ENCODE results near the gene STK24.
A peak's percentile ranks its signal among the peaks of the same experiment; 100 is the strongest.

Gene STK24

GRCh38 chr13:98508280-98508679 is 68.6 kb downstream of the STK24 start:
- DNase-seq = peak; percentile 19

- peak; percentile 90 for DNase-seq
Measured at GRCh38 chr13:98507282-98507797, 69.6 kb downstream of the STK24 start.

DNA sequence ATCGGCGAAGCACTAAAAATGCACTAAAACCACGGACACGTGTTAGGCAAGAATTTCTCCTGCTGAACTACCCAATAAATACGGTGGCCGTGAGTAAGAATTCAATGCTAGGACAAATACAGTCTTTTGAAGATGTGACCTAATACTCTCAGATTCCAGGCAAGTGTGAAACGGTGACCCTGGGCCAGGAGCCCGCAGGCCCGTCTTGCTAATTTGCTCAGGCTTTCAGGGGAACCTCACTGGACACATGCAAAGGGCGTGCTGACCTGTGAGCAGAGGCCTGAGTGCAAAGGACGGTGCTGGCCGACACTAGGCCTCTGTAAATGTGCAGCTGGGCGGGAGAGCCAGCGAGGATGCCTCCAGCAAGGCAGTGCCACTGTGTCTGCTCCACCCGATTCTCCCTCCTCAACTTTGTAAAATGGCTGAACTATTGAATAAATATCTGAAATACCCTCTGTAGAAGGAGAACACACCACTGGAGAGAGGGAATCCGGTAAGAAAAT is 70.1 kb downstream of the STK24 start:
- DNase-seq = no peak

- DNase-seq = no peak
Measured at GRCh38 chr13:98506322-98506721, 70.6 kb downstream of the STK24 start.

DNA sequence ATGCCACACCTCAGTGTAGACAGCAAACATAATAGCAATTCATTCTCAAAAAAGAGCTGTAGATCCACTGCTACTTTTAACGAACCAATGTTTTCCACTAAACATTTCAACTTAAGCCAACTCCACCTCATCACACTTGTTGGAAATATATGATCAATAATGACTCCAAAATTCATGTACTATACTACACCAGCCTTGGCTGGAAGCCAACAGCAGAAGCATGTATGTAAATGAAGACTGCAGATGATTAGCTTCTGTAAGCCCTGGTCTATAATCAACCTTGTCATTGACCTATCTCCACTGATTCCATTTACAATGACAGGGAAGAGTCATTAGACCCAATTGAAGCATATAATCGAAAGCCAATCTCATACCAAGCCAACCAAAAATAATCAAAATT is 71.7 kb downstream of the STK24 start:
- no peak for DNase-seq

DNA sequence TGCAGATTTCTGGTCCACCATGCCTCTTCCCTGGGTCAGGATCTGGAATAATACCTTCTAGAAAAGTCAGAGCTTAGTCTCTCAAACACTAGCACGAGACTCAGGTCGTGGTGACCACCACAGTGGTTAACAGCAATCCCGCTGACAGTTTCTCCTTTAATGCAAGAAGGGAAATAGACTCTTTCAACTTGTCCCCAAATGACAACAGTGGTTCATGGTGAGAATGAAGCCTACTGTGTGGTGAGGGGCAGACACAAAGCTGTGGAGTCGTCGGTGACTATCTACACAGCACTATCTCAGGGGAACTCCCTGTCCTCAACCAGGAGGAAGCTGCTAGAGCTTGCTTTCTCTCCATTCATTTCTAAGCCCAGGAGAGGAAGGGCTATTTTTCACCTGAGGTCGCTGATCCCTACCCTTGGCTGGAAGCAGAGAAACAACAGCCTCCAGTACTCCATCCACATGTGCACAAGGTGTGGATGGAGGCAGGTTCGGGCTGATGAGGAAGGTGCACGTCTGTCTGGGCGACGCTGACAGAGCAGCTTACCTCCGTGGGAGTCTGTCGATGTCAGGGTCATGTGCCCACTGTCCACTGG is 72.4 kb downstream of the STK24 start:
- no peak for DNase-seq

DNA sequence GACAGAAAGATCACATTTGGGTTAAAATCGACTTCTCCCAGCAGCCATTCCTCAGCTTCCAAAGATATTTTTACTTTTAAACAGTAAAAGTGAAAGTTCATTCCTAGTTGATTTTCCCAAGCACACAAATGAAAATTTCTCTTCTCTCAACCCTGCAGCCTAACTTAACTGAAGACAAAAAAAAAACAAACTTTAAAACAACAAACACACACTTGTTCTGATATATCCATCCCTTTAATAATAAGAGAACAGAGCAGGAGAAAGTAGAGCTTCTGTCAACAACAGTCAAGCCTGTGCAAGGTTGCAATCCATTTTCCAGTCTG is 72.9 kb downstream of the STK24 start:
- no peak for DNase-seq

GRCh38 chr13:98503175-98504028 is 73.5 kb downstream of the STK24 start:
- DNase-seq = no peak

- DNase-seq = no peak
Measured at GRCh38 chr13:98500963-98501421, 75.9 kb downstream of the STK24 start.

GRCh38 chr13:98496966-98497365 is 79.9 kb downstream of the STK24 start:
- DNase-seq = no peak

DNA sequence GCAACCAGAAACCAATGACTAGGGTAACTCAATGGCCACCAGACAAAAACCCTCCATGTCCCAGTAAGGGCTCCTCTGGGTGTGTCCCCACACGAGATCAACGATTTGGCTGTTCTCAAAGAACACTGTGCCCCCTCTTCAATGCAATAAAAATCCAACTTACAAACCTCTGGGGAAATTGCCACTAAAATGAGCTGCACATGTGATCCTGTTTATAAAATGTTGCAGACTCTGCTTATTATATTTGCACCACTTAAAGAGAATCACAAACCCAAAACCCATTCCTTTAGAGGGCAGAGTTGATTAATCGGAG is 80.5 kb downstream of the STK24 start:
- no peak for DNase-seq

DNA sequence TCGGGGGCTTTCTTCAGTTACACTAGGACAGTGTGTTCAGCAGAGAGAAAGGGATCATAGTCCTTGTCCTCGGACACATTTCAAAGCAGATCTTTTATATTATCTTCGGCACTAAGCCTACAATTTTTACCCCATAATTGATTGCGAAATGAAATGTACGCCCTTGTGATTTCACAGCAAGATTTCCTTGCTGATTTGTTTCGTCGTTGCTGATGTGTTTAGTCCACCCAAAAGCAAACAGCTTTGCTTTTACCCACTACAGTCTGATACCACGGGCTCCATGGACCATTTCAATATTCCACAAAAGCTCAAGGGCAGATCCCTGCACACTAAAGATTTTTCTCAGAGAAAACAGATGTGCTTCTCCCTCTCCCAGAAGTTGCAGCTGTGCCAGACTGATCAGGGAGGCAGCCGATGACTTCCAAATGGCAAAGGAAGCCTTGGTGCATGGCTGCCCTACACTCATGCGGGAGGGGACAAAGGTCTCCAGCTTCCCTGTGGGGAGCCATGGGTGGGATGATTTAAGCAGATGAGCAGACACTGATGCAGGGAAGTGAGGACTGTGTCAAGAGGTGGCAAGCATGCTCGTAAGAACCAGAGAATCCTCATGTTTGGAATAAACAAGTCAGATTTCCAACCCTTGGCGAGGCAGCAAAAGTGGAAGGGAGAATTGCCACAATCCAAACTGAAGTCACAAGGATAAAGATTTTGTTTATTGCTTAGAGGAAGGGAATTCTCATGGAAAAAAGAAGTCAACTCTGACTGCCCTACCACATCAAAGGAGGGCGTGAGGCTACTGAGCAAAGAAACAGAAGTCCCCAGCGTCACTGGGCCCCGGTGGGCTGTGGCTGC is 81.1 kb downstream of the STK24 start:
- no peak for DNase-seq

GRCh38 chr13:98494769-98495168 is 82.1 kb downstream of the STK24 start:
- no peak for DNase-seq

DNA sequence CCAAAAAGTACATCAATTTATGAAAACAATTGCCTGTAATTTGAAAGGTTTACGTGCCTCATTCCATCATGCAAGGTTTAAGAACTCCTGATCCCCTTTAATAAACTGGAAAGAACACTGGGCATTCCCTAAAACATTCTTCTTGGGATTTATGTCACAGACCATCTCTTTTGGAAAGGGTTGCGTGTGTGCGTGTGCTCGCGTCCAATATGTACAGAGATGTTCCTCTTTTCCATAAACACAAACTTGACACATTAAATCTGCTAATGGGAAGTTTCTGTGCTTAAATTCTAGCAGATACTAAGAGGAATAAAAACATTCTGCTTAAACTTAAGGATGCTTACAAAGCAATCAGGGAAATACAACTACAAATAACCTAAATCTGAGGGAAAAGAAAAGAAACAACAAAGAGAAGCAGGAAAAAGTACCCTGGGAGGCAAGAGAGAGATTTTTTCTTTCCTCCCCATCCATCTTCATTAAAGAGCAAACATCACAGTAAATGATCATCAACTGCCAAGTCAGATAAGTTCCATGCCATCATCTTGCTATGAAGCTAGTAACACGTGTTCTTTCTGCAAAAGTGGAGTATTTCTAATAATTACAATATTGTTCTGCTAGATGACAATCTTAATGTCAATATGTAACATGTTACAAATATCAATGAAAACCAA is 83.7 kb downstream of the STK24 start:
- DNase-seq = no peak

DNA sequence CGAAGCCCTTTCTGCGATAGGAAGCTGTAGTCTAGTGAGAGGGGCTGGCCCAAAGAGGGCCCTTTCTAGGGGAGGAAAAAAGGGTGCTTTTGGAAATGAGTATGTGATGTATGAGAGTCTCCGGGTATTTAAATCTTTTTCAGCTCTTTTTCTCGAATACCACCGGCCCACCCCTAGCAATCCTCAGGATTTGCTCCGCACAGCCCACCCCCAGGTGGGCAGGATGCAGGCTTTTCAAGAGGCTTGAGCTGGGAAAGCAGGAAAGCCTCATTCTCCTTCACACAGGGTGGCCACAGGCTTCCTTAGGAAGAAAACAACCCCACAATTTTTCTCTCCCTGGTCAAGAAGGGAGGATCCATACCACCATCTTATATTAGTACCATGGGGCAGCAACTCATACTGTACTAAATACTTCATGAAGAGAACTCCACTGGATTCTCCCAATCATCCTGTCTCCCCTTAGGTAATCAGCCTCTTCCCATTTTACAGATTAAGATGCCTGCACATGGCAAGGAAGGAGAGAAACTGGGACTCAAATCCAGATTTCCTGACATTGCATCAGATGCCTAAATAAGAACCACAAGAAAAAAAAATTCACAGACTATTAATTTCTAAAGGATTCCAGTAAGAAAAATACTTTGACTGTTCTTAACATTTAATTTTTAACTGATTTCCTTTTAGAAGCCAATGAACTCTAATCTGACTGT is 84.4 kb downstream of the STK24 start:
- DNase-seq = no peak

- DNase-seq = no peak
Measured at GRCh38 chr13:98490866-98491265, 86.0 kb downstream of the STK24 start.

DNA sequence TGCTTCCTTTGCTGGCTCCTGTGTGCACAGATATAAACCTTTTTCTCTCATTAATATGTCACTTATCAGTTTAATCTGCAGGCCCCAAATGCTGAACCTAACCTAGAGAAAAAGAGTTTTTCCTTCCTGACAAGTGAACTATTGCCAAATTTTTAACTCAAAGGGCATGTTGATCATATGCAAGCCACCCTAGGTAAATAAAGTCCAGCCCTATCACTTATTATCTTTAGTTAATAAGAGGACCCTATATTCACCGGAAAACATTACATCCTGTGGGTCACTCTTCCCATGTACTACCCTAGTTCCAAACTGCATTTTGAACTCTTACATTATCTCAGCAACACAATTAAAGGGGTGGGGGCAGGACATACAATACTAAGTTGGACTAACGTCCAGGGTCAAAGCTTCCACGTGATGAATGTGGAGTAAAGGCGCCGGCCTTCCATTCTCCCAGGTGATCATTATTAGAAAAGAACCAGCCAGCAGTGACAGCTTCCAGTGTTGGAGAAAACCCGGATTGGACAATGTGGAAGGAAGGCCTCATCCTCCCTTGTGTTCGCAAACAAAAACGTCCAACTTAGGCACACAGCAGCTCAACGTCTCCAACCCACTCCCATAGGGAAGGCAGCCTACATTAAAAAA is 86.6 kb downstream of the STK24 start:
- DNase-seq = no peak

- no peak for DNase-seq
Measured at GRCh38 chr13:98489446-98490194, 87.3 kb downstream of the STK24 start.

DNA sequence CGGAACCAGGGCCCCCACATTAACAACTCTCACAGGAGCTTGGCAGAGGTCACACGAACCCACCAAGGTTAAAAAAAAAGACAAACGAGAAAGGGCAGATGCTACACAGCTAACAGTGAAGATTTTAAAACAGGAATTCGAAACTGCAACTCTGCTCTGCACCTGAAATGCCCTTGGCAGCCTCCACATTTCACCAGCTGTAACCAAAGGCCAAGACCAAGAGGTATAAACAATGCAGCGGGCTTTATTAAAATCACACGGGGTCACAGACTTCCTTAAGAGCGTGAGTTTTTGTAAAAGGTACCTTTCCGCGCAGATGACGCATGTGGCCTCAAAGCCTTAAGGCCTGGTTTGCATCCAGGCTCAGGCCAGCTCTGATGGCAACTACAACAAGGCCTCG is 88.2 kb downstream of the STK24 start:
- no peak for DNase-seq

- no peak for DNase-seq
Measured at GRCh38 chr13:98487522-98487921, 89.4 kb downstream of the STK24 start.

DNA sequence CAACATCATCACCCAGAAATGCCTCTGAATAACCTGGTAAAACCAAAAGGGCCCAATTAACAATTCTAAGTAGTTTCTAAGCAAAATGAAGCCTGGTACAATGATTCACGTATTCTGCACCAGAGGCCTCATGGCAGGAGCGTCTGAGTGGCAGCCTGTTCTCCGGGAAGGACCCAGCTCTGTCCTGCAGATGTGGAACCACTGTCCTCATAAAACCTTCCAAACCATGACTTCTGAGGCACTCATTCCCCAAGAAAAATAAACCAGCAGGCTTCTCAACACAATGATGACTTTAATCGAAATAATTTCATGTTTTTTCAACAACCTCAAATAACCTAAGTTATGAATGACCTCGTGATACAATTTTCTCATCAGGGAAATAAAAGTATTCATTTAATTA is 89.9 kb downstream of the STK24 start:
- DNase-seq = no peak

Data from NCI-H226 (cell line).